Frontal cortex (tissue), 4 donors: ENCODE data around the gene NDUFA11. TPM values are rescaled to one million over a fixed set of nuclear protein-coding genes. Genes with fewer than 3 reads are reported as not detected.

Experiments
- DNase-seq, 2 donors: peaks; one replicate each; pipeline ENCODE4 v3.0.0; 2012; ENCODE audit warnings: low spot score in 2 of 2
- FAIRE-seq: peaks from 2 replicates; lab custom pipeline; 2012; peaks lifted over from hg19 to GRCh38; lab: Jason Lieb, UNC
- total RNA-seq: library from RNA; depleted of rRNA; stranded (reverse); fragments of >200 nt; gene quantifications from one replicate; pipeline ENCODE4 v1.2.3, GENCODE V29; 2014
- donor health status: control.
- donor health status: control.
- donor health status: control.

Gene NDUFA11
- total RNA-seq, result 97.8 TPM

DNA sequence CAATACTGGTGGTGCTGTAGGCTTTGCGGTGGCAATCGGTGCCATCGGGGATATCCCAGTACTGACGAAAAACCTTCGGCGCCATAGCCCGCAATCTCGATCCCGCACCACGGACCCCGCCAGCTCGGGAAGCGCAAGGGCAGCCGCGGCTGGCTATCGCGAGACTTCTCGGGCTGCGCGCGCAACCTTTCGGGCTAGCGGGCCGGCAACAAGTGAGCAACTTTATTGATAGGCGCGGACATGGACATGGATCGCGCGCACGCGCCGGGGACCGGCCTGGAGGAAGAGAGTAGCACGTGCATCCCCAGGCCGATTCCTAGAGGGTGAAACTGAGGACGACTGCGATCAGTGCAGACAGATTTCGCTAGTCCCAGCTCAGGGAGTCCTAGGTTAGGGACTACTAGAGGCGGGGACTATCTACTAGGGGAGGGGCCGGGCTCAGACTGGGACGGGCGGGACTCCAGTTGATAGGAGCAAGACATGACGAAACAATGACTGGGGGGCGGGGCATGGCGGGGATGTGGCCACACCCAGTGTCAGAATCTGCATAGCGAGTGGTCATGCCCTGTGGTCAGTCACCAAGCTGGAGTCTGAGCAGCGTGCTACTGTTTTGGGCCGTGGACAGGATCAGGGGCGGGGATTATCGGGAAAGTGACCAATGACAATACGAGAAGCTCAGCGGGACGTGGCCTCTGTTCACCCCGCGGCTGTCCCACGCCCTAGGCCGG is at the start of gene NDUFA11:
Gene NDUFA11, minus strand, starts transcription at position 167 of the 728 bp plus-strand sequence. Its CDS starts 82 bp downstream, at position 85.
- peak; percentile 92 to 94 for DNase-seq
- FAIRE-seq, result no peak

DNA sequence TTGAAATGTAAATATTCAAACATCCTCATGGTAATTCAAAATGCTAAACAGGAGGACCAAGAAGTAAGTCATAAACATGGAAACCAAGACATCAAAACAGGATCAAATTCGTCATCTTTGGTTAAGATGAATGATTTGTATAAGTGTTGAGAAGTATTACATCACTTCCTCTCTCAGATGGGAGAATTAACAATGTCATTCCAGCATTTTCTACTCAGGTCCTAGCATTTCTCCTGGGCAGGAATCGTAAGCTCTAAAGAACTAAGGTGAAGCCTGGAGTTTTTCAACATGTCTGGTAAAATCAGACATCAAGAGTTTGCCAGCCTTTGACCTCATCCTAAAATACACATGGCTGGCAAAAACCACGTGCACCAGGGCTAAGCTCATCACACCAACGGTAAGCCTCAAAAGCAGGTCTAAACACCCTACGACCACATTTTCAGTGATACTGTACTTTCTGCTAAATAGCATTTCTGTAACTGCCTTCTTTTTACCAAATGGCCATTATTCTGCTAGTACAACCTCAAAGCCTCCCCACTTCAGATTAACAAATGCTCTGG is 49.5 kb upstream of the NDUFA11 start:
- FAIRE-seq (no peak), DNase-seq (no peak)

DNA sequence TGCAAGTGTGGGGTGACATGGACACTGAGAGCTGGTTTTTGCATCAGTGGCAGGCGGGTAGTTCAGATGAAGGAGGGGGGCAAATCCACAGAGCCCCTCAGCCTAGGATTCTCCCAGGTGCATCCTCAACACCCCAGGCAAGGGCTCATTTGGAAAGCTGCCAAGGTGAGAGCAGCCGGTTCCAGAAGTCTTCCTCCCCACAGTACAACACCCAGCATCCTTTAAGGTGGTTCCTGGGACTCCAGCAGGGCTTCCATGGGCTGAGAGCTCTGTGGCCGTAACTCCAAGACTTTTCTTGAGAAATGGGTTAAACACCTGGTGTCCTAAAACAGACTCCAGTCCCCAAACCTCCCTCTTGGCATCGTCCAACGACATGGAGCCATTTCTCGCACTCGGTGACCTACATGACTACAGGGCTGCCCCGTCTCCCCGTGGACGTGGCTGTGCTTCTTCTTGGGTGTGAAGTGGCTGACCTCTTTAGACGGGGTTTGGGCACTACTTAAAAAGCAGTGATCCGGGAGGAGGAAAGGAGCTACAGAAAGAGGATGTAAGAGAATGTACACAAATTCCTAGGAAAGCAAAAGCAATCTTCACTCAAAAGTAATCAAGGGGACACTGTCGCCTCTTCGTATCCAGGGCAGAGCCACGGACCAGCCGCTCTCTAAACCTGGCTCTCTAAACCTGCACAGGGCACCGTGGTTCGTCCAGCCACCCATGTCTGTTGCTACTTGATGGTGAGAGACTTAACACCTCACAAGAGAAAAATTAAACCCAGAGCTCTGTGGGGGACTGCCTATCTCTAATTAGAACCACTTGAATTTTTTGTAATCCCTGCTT is 48.8 kb upstream of the NDUFA11 start:
- DNase-seq (no peak), FAIRE-seq (no peak)

DNA sequence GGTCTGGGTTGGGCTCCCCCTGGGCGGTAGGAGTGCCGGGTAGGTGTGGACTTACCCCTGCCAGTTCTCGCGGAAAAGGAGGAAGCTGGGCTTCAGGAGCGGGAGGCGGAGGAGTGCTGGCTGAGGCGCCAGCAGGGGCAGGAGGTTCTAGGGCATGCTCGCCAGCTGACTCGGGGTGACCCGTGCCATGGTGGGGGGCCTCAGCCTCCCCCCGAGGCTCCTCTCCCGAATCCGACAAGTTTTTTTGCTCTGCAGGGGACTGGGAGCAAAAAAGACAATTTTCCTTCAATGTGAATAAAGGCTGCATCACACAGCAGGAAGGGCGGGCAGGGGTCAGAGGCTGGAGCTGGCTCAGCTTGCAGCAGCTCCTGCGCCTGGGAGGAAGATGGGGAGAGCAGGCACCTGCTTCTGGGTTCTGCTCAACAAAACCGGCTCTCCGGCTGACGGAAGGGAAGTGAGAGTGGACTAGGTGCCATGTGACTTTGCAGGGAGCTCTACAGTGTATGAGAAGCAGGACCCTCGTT is 47.8 kb upstream of the NDUFA11 start:
- no peak for DNase-seq

DNA sequence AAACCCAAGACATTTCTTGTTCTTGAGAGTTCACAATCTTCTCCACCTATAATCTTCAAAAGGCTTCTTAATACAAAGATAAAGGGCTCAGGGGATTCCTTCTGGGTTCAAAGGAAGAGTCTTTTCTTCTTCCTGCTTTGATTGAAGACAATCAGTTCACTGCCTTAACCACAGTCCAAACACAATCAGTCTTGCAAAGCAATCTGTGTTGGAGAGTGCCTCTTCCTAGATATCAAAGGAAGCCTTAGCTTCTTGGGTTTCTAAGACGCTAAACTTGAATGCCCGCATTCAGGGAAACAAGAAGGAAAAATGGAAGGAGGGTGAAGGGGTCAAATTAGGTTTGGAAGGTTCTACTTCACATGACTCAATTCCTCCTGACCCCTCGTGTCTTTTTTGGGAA is 47.2 kb upstream of the NDUFA11 start:
- FAIRE-seq, result no peak
- DNase-seq, result no peak

More for the DNA sequence above, 47.8 kb upstream of the NDUFA11 start:
- FAIRE-seq, result no peak

DNA sequence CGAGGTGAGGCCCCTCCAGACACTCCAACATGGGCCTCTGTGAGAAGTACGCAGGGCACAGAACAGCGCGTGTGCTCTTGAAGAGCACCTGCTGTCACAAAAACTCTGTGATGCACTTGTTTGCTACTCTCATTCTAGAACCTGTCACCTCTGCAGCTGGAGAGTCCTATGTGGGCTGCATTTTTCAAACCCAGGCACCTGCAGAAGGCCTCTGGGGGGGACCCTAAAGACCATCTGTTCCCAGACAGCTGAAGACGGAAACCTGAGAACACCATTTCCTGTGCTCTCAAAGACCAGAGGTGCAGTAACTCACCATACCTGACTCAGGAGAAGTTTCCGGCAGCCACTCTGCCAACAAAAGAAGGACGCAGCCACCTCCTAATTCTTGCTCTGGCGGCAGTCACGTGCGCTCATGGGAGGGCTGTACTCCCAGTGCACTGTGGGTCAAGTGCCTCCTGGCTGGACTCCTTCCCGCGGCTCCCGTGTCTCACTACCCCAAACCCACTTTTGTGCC is 46.3 kb upstream of the NDUFA11 start:
- no peak for FAIRE-seq

DNA sequence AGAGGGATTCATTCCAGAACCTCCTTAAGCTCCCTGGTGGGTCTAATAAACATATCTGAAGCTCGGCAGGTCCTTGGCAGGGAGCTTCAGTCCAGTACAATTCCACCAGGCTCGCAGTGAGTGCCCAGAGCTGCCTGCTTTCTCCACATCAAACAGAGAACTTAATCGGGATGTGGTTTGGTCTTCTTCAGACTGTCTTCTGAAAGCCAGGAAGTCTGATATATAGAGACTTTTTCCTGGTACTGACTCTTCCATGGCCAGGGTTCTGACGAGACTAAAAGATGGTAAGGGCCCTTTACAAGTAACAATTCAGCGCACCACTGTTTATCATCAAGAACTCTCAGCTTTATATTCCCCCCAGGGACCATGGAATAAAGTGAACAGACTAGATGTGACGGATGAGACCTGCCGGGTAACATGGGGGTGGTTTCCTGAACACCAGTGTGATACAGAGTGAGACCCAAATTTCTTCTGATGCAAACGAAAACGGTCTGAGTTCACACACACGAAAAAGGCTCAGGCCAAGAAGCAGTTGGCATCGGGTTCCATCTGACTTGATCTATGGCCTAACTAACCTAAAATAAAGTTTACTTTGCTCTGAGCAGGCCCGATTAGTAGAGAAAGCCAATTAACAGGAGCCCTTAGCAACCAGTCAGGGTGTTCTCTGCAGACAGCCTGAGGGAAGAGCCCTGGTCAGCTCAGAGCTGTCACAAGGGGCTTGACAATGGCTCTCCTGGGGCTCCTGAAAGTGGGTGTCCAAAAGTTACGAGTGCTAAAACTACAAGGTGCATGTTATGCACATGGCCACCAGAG is 45.4 kb upstream of the NDUFA11 start:
- DNase-seq (no peak), FAIRE-seq (no peak)

More for the DNA sequence above, 46.3 kb upstream of the NDUFA11 start:
- no peak for DNase-seq

DNA sequence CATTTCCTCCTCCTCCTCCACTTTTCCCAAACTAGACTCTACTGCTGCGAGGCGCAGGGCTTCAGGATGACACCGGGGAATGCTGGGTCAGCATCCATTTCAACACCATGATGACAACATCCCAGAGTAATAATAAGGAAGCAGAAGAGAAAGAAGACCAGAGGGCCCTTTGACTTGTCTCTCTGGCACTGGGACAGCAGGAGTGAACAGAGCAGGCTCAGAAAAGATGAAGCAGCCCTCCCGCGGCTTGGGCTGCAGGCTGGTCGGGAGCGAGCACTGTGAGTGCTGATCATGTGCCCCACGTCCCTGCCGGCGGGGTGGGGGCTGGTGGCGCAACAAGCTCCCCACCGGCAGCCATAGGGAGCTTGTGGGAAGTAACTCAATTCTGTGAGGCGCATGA is 43.8 kb upstream of the NDUFA11 start:
- FAIRE-seq (no peak), DNase-seq (peak; percentile 55 to 72)

DNA sequence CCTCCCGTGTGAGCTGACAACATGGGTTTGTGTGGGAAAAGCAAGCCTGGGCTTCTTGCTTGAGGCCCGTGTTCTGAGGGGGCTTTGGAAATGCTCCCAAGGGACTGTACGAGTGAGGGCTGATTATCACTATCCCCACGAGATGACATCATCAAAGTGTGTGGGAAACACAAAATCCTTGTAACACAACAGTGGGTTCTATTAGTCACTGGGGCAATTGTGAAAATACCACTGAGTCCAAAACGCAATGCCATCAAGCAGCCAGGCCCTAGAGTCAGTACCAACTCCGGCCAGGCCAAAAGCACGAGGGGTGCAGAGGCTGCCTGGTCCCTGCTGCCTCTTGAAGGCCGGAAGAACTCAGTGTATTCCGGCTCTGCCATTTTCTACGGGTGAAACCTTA is 40.0 kb upstream of the NDUFA11 start:
- no peak for DNase-seq
- FAIRE-seq, result no peak

DNA sequence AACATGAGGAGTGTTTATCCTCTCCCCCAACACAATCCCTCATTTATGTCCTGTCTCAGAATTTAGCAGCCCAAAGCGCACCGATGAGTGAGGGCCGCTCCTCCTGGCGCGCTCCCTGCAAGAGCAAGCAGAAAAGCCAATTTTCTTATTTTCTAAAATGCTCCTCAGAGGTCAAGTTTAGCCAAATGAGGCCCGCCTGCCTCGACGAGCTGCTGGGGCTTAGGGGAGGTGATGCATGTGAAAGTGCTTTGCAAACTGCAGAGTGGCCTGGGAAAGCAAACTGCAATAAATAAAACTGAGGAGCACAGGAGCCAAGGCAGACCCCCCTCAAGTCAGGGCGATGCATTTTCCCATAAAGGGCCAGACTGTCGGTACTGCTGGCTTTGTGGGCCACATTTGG is 39.5 kb upstream of the NDUFA11 start:
- FAIRE-seq (no peak), DNase-seq (no peak)

DNA sequence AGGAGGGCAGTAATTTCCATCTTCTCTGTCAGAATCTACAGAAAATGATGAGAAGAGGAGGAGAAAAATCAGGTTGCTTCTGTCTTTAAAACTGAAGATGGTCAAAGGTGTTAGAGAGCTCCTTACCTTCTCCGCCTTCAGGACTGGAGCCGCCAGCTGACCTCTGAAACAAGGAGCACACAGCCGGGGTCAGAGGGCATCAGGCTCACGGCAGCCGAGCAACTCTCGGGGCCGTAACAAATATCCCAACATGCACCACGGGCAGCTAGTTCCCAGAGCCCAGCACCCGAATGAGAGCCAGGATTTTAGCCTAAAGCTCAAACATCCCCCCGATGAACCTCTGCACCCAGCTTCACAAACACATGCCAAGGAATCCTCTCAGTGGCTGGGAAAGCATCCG is 38.1 kb upstream of the NDUFA11 start:
- no peak for DNase-seq
- FAIRE-seq, result no peak

DNA sequence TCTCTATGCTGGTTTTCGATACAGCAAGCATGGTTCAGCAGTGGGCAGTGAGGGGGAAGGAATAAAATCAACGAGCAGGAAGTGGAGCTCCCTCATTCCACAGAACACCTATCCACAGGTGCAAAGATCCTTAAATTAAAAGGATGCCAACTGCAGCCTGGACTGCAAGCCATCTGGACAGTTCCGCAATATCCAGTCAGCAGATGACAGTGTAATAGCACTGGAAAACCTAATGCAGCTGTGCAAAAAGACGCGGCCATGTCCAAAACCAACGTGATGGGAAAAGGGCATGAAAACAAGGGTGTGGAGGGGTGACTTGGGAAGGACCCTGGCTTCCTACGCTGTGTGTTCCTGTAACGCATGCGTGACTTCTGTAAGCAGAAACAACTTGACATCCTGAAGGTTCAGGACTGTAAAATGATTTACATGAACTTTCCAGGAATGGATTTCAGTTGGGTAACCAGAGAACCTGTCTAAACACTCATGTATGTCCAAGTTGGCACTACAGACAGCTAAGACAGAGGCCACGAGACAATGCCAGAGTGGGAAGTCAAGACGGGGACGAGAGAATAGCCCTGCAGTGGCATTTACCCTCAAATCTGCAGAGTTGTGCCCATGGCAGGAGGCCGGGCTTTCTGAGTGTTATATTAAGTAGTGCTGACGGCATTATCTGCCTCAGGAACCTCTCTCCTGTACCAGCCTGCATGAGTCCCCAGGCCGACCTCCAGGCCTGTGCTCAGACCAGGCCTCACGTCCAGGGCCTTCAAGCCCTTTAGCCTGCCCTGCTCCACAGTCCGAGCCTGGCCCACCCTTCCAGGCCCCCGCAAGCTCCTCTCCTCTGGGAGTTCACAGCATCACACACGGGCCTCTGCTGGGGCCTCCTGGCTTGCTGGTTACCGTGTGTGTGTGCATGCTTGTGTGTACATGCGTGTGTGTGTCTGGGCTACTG is 36.9 kb upstream of the NDUFA11 start:
- DNase-seq, result no peak
- no peak for FAIRE-seq

DNA sequence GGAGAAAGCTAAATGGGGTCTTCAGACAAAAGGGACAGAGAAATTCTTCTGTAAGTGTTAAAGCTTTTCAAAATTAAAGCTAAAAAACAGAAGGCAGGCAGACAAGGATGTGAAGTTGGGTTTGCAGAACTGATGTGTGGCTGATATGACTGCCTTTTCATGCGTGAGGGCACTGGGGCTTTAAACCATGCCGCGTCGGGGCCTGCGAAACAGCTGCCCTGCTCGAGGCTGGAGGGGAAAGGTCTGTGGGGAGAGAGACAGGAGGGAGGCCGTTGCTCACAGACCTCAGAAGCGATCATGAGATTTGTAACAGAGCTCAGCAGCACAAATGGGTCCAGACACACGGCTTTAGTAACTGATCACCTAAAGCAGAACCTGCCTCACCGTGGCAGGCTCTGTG is 34.0 kb upstream of the NDUFA11 start:
- FAIRE-seq (no peak), DNase-seq (no peak)

DNA sequence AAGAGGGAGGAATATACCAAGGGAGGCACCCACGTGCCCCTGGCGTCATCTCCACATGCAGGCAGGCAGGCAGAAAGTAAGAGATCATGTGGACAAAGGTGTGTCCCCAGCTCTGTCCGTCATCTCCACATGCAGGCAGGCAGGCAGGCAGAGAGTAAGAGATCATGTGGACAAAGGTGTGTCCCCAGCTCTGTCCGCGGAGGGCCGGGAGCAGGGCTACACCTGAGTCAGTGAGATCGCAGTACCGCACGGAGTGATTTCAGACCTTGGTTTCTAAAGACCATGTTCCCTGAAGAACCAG is 32.7 kb upstream of the NDUFA11 start:
- no peak for FAIRE-seq

DNA sequence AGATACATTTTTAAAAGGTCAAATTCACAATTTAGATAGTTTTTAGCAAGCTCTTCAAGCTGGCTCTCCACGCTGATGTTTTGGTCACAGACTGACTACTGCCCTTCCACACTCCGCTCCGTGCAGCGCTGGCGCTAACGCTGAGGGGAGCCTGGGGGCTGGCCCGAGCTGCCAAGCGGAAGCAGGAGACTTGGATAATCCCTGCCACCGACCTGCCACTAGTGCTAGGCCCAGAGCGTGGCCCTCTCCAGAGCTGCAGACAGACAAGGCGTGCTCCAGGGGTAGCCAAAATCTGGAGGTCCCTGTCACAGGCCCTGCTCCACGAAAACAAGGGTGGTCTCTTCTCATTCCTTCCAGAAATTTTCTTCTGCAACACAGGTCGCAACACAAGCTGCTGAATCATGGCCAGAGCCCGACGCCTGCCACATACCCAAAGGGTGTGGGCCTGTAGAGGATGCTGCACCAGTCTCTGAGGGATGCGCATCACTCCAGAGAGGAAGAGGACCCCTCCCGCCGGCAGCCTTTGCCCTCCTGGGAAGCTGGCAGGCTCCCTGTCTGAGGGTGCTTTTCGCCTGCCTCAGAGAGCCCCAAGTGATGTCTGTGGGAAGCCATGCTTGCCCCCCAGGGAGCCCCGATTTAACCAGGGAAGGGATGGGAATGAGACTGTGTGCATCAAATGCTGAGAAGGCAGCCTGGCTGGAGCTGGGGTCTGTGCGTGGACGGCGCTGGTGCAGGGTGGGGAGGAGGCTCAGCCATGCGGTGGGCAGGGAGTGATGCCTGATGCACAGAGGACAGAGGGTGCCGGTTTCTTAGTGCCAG is 32.1 kb upstream of the NDUFA11 start:
- FAIRE-seq, result no peak
- no peak for DNase-seq

More for the DNA sequence above, 32.7 kb upstream of the NDUFA11 start:
- DNase-seq, result no peak

DNA sequence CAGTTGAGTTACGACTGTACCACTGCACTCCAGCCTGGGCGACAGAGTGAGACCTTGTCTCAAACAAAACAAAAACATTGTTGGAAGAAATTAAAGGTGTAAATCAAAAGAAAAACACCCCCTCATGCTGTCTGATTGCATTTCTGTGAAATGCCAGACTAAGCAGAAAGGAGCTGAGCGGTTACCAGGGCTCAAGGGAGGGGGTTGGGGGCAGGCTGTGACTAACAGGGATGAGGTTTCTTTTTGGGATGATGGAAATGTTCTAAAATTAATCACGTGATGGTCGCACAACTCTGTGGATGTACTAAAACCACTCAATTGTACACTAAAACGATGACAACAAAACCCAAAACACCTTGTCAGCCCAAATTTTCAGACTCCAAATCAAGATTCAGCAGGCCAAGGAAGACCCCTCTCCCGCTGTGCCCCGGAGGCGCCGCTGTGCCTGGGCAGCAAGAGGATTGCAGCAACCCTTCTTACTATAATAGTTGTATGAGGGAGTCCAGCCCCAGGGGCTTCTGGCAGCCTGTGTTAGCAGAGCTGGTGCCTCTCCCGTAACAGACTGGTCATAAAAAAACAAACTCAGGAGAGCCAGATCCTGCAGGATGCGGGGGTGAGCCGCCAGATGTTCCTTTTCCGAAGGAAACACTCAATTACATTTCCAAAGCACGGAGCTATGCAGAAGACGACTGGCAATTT is 31.3 kb upstream of the NDUFA11 start:
- DNase-seq (no peak), FAIRE-seq (no peak)

DNA sequence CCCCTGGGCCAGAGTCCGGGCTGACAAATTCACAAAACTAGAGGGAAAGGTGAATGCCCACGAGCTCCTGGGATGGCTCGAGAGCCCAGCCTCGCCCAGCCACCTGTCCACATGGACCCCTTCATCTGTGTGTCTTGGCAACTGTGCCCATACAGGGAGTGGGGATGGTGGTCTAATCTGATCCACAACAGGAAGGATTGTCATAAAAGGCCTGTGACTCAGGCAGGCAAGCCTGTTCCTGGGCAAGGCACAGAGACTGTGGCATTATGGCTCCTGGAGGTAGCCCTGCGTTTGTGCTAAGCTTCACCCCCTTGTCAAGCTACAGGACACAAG is 30.4 kb upstream of the NDUFA11 start:
- FAIRE-seq (no peak), DNase-seq (no peak)
